GM23338 (cell line): ENCODE measurements around the gene GLT6D1.

Experiments used
- CREB1 ChIP-seq: fragments of 250-450 bp; sonication (Bioruptor Pico); IDR thresholded peaks from 2 replicates; pipeline ENCODE4 v1.5.0; 2020; ENCODE audit warnings: low read depth, mild to moderate bottlenecking, moderate library complexity
- EZH2 ChIP-seq: fragments of 200-600 bp; sonication (generic); IDR thresholded peaks from one replicate; pipeline ENCODE4 v1.8.0; 2017; ENCODE audit warnings: antibody characterized with exemption, mild to moderate bottlenecking, low read depth; ENCODE audit not compliant: unreplicated experiment
- EZH2phosphoT487 ChIP-seq: fragments of 200-600 bp; sonication (generic); IDR thresholded peaks from one replicate; pipeline ENCODE4 v1.8.1; 2018; ENCODE audit warnings: antibody characterized with exemption; ENCODE audit not compliant: unreplicated experiment
- JUNB ChIP-seq: IDR thresholded peaks from one replicate; pipeline ENCODE4 v1.6.1; 2016; ENCODE audit warnings: antibody characterized with exemption; ENCODE audit not compliant: unreplicated experiment
- NANOG ChIP-seq: IDR thresholded peaks from 2 replicates; pipeline ENCODE4 v1.6.1; 2016; ENCODE audit warnings: antibody characterized with exemption, borderline replicate concordance
- POLR2AphosphoS5 ChIP-seq: IDR thresholded peaks from 2 replicates; pipeline ENCODE4 v1.6.1; 2016; ENCODE audit warnings: antibody characterized with exemption, low read depth
- REST ChIP-seq: IDR thresholded peaks from one replicate; pipeline ENCODE4 v1.6.1; 2018; ENCODE audit warnings: antibody characterized with exemption; ENCODE audit not compliant: unreplicated experiment
- ZNF114 ChIP-seq: fragments of 250-450 bp; sonication (Bioruptor Pico); IDR thresholded peaks from 2 replicates; pipeline ENCODE4 v1.5.0; 2020; ENCODE audit warnings: mild to moderate bottlenecking, moderate library complexity
- ZNF331 ChIP-seq: fragments of 250-450 bp; sonication (Bioruptor Pico); IDR thresholded peaks from 2 replicates; pipeline ENCODE4 v1.5.0; 2020; ENCODE audit warnings: low read depth, mild to moderate bottlenecking, moderate library complexity
- TF ChIP-seq, protein P1 (sequence below), 2 experiments: fragments of 200-600 bp in 1 of 2; sonication (generic) in 1 of 2; conservative IDR thresholded peaks; 2 replicates each; pipeline versions ENCODE4 v1.5.1 to v1.6.1; 2016 to 2017; ENCODE audit warnings: antibody characterized with exemption in 2 of 2, low read depth in 2 of 2, mild to moderate bottlenecking in 2 of 2, moderate library complexity in 1 of 2
- TF ChIP-seq, protein P2 (sequence below): IDR thresholded peaks from 2 replicates; pipeline ENCODE4 v1.6.1; 2016; ENCODE audit warnings: antibody characterized with exemption
- TF ChIP-seq, protein P3 (sequence below): fragments of 250-450 bp; sonication (Bioruptor Pico); IDR thresholded peaks from 2 replicates; pipeline ENCODE4 v1.5.0; 2020; ENCODE audit warnings: mild to moderate bottlenecking, moderate library complexity

DNA sequence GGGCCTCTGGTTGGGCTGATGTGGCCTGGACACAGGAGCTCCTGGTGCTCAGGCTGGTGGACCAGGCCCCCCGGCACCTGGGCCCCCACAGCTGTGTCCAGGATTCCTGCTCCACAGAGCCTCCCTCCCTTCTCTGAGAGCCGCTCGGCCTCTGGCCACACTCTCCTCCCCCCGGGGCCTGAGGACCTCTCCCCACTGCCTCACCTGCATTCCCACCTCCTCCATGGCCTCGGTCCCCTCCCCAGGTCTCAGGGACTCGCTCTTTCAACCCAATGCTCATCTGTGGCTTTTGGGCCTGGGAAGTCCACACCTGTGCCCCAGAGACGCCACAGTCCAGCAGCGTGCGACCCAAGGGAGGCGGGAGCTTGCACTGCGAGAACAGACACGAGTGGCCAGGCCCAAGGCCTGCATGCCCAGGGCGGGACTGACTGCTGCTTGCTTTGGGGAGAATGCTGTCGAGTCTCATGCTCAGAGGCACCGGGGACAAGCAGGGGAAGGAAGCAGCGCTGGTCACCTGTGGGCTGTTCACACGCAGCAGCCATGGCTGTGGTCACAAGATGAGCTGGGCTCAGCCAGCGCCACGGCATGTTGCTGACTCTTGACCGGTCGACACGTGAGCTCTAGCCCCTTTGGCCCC lies 63.2 kb downstream of the GLT6D1 start:
- TF ChIP-seq, protein P1, sequence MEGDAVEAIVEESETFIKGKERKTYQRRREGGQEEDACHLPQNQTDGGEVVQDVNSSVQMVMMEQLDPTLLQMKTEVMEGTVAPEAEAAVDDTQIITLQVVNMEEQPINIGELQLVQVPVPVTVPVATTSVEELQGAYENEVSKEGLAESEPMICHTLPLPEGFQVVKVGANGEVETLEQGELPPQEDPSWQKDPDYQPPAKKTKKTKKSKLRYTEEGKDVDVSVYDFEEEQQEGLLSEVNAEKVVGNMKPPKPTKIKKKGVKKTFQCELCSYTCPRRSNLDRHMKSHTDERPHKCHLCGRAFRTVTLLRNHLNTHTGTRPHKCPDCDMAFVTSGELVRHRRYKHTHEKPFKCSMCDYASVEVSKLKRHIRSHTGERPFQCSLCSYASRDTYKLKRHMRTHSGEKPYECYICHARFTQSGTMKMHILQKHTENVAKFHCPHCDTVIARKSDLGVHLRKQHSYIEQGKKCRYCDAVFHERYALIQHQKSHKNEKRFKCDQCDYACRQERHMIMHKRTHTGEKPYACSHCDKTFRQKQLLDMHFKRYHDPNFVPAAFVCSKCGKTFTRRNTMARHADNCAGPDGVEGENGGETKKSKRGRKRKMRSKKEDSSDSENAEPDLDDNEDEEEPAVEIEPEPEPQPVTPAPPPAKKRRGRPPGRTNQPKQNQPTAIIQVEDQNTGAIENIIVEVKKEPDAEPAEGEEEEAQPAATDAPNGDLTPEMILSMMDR (conservative IDR thresholded peaks at IDR 0.05; ENCODE audit: low read depth in 2 of 2), result no peak
- TF ChIP-seq EZH2phosphoT487, result no peak
- TF ChIP-seq CREB1 (CRISPR knock-in tag), result no peak
- no peak for TF ChIP-seq POLR2AphosphoS5
- no peak for TF ChIP-seq ZNF114 (CRISPR knock-in tag)
- TF ChIP-seq, protein P2, sequence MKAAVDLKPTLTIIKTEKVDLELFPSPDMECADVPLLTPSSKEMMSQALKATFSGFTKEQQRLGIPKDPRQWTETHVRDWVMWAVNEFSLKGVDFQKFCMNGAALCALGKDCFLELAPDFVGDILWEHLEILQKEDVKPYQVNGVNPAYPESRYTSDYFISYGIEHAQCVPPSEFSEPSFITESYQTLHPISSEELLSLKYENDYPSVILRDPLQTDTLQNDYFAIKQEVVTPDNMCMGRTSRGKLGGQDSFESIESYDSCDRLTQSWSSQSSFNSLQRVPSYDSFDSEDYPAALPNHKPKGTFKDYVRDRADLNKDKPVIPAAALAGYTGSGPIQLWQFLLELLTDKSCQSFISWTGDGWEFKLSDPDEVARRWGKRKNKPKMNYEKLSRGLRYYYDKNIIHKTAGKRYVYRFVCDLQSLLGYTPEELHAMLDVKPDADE, result no peak
- no peak for TF ChIP-seq JUNB
- no peak for TF ChIP-seq REST
- no peak for TF ChIP-seq EZH2
- TF ChIP-seq, protein P3, sequence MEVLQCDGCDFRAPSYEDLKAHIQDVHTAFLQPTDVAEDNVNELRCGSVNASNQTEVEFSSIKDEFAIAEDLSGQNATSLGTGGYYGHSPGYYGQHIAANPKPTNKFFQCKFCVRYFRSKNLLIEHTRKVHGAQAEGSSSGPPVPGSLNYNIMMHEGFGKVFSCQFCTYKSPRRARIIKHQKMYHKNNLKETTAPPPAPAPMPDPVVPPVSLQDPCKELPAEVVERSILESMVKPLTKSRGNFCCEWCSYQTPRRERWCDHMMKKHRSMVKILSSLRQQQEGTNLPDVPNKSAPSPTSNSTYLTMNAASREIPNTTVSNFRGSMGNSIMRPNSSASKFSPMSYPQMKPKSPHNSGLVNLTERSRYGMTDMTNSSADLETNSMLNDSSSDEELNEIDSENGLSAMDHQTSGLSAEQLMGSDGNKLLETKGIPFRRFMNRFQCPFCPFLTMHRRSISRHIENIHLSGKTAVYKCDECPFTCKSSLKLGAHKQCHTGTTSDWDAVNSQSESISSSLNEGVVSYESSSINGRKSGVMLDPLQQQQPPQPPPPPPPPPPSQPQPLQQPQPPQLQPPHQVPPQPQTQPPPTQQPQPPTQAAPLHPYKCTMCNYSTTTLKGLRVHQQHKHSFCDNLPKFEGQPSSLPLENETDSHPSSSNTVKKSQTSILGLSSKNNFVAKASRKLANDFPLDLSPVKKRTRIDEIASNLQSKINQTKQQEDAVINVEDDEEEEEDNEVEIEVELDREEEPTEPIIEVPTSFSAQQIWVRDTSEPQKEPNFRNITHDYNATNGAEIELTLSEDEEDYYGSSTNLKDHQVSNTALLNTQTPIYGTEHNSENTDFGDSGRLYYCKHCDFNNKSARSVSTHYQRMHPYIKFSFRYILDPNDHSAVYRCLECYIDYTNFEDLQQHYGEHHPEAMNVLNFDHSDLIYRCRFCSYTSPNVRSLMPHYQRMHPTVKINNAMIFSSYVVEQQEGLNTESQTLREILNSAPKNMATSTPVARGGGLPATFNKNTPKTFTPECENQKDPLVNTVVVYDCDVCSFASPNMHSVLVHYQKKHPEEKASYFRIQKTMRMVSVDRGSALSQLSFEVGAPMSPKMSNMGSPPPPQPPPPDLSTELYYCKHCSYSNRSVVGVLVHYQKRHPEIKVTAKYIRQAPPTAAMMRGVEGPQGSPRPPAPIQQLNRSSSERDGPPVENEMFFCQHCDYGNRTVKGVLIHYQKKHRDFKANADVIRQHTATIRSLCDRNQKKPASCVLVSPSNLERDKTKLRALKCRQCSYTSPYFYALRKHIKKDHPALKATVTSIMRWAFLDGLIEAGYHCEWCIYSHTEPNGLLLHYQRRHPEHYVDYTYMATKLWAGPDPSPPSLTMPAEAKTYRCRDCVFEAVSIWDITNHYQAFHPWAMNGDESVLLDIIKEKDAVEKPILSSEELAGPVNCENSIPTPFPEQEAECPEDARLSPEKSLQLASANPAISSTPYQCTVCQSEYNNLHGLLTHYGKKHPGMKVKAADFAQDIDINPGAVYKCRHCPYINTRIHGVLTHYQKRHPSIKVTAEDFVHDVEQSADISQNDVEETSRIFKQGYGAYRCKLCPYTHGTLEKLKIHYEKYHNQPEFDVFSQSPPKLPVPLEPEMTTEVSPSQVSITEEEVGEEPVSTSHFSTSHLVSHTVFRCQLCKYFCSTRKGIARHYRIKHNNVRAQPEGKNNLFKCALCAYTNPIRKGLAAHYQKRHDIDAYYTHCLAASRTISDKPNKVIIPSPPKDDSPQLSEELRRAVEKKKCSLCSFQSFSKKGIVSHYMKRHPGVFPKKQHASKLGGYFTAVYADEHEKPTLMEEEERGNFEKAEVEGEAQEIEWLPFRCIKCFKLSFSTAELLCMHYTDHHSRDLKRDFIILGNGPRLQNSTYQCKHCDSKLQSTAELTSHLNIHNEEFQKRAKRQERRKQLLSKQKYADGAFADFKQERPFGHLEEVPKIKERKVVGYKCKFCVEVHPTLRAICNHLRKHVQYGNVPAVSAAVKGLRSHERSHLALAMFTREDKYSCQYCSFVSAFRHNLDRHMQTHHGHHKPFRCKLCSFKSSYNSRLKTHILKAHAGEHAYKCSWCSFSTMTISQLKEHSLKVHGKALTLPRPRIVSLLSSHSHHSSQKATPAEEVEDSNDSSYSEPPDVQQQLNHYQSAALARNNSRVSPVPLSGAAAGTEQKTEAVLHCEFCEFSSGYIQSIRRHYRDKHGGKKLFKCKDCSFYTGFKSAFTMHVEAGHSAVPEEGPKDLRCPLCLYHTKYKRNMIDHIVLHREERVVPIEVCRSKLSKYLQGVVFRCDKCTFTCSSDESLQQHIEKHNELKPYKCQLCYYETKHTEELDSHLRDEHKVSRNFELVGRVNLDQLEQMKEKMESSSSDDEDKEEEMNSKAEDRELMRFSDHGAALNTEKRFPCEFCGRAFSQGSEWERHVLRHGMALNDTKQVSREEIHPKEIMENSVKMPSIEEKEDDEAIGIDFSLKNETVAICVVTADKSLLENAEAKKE (CRISPR knock-in tag), result no peak
- no peak for TF ChIP-seq NANOG
- no peak for TF ChIP-seq ZNF331 (CRISPR knock-in tag)
